Activated T-cell treated with anti-CD3 and anti-CD28 coated beads, Interleukin-2, amount 50 U/mL, for 24 hours (primary cell): Measurements from ENCODE around the gene TMEM167A.

Experiments used
- DNase-seq: peaks from one replicate; pipeline ENCODE4 v3.0.0-alpha.2; 2020
- H3K27ac Mint-ChIP-seq: 2 replicates; pipeline ENCODE4 v1.8.0; 2020; ENCODE audit warnings: mild to moderate bottlenecking, mixed read lengths
- H3K27me3 Mint-ChIP-seq: 2 replicates; pipeline ENCODE4 v1.8.0; 2020; ENCODE audit warnings: mixed read lengths
- H3K36me3 Mint-ChIP-seq: 2 replicates; pipeline ENCODE4 v1.8.0; 2020; ENCODE audit warnings: low read depth, mixed read lengths
- H3K4me1 Mint-ChIP-seq: 2 replicates; pipeline ENCODE4 v1.8.0; 2020; ENCODE audit warnings: low read depth, mixed read lengths
- H3K4me3 Mint-ChIP-seq: 2 replicates; pipeline ENCODE4 v1.8.0; 2020; ENCODE audit warnings: mild to moderate bottlenecking, moderate library complexity, mixed read lengths
- H3K9me3 Mint-ChIP-seq: 2 replicates; pipeline ENCODE4 v1.8.0; 2020; ENCODE audit warnings: mixed read lengths

Gene TMEM167A

GRCh38 chr5:83003791-83004190 is 73.4 kb downstream of the TMEM167A start:
- no peaks in the 10 kb centered on the region for H3K4me1 Mint-ChIP-seq
- peaks cover 17% of the 10 kb centered on the region for H3K27me3 Mint-ChIP-seq
- no peak overlapping the region for H3K27ac Mint-ChIP-seq
- no peaks in the 10 kb centered on the region for H3K9me3 Mint-ChIP-seq
- no peaks in the 10 kb centered on the region for H3K36me3 Mint-ChIP-seq
- H3K4me3 Mint-ChIP-seq: no peak overlapping the region
- DNase-seq: no peak
